Suppressor macrophage treated with lipopolysaccharide for 4 hours (primary cell): ENCODE results near the gene OR3A3.
"Not testable (repeated sequence)": the region's sequence is repeated elsewhere in the genome, so short reads cannot be mapped to it uniquely, and the experiment has no call there.

Experiments
- DNase-seq: peaks from one replicate; pipeline ENCODE4 v3.0.0-alpha.2; 2020

The OR3A3 gene

GRCh38 chr17:3411070-3411469 is at the start of gene OR3A3:
OR3A3 (plus strand) TSS chr17:3411370.
- DNase-seq, result no peak

- DNase-seq, result not testable (repeated sequence)
These were observed 40.0 kb upstream of the OR3A3 start for GRCh38 chr17:3371167-3371566.

- no peak for DNase-seq
These were observed 32.8 kb upstream of the OR3A3 start for GRCh38 chr17:3378321-3378720.

- no peak for DNase-seq
These were observed 29.2 kb upstream of the OR3A3 start for GRCh38 chr17:3381957-3382356.

GRCh38 chr17:3385869-3386816 is 25.0 kb upstream of the OR3A3 start, which contains the start of gene OR3A2:
OR3A2 (minus strand) TSS chr17:3386308.
- no peak for DNase-seq

- no peak for DNase-seq
These were observed 21.4 kb upstream of the OR3A3 start for GRCh38 chr17:3389791-3390190.

GRCh38 chr17:3397801-3398200 is 13.4 kb upstream of the OR3A3 start:
- DNase-seq, result not testable (repeated sequence)

GRCh38 chr17:3398310-3398709 is 12.9 kb upstream of the OR3A3 start, which contains the start of gene OR1E1:
OR1E1 (minus strand) TSS chr17:3398410; CDS start chr17:3398410, 0 bp downstream.
- DNase-seq, result no peak

GRCh38 chr17:3400055-3400454 is 11.1 kb upstream of the OR3A3 start:
- no peak for DNase-seq

- DNase-seq, result no peak
These were observed 9.4 kb upstream of the OR3A3 start for GRCh38 chr17:3401786-3402185.

GRCh38 chr17:3403856-3404255 is 7.3 kb upstream of the OR3A3 start:
- DNase-seq, result not testable (repeated sequence)

- DNase-seq, result not testable (repeated sequence)
These were observed 1.0 kb downstream of the OR3A3 start for GRCh38 chr17:3412216-3412615.

- DNase-seq, result no peak
These were observed 4.4 kb downstream of the OR3A3 start for GRCh38 chr17:3415610-3416009.

GRCh38 chr17:3418222-3418621 is 7.1 kb downstream of the OR3A3 start:
- no peak for DNase-seq

GRCh38 chr17:3433215-3433614 is 22.0 kb downstream of the OR3A3 start:
- peak; percentile 17 for DNase-seq

GRCh38 chr17:3433741-3434140 is 22.6 kb downstream of the OR3A3 start, which contains the start of gene OR1E2:
OR1E2 (minus strand) TSS chr17:3433841; CDS start chr17:3433841, 0 bp downstream.
- no peak for DNase-seq

GRCh38 chr17:3438368-3438767 is 27.2 kb downstream of the OR3A3 start:
- no peak for DNase-seq

GRCh38 chr17:3440451-3440850 is 29.3 kb downstream of the OR3A3 start:
- no peak for DNase-seq

GRCh38 chr17:3447625-3448024 is 36.5 kb downstream of the OR3A3 start:
- DNase-seq, result peak; percentile 31

GRCh38 chr17:3448059-3448665 is 37.0 kb downstream of the OR3A3 start:
- no peak for DNase-seq

GRCh38 chr17:3466355-3466754 is 55.2 kb downstream of the OR3A3 start:
- not testable (repeated sequence) for DNase-seq

- DNase-seq, result no peak
These were observed 58.4 kb downstream of the OR3A3 start for GRCh38 chr17:3469529-3469928.

GRCh38 chr17:3471599-3471998 is 60.4 kb downstream of the OR3A3 start, which contains the start of gene SPATA22:
SPATA22 (minus strand) TSS chr17:3471819; CDS start chr17:3469325, 2,494 bp downstream.
- no peak for DNase-seq

- DNase-seq, result no peak
These were observed 61.0 kb downstream of the OR3A3 start for GRCh38 chr17:3472137-3472536.
